Measurements from ENCODE around the gene RELA.
A peak's percentile ranks its signal among the peaks of the same experiment; 100 is the strongest.

RELA gene

DNA sequence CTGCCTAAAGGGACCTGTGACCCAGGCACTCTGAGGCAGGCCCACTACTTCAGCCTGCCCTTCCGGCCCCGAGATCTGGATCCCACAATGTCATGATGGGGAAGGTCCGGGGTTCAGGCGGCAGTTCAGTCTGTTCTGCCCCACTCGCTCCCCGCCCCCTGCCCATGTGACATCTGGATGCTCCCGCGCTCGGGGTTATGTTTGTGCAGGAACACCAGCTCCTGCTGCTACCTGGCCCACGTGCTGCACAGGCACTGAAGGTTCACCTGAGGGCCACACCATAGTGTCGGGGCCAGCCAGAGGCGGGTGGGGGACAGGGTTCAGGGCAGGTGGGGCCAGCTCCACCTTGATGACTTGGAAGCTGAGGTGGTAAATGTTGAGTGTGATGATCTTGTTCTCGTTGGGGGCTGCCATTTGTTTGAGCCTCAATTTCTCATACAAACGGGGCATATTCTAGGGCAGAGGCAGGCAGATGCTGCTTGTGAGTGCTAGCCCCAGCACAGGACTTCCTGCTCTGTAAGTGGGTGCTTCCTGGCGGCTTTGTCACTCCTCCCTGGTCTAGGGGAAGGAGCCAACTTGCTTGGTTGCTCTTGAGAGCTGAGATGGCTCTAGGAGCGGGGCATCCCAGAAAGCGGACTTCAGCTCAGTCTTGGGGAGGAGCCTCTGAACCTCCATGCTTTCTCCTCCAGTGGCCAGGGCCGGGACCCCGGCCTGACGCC lies 29.2 kb downstream of the RELA start:
- DNase-seq (ENCODE audit: low read depth in 2 of 2) = no peak

DNA sequence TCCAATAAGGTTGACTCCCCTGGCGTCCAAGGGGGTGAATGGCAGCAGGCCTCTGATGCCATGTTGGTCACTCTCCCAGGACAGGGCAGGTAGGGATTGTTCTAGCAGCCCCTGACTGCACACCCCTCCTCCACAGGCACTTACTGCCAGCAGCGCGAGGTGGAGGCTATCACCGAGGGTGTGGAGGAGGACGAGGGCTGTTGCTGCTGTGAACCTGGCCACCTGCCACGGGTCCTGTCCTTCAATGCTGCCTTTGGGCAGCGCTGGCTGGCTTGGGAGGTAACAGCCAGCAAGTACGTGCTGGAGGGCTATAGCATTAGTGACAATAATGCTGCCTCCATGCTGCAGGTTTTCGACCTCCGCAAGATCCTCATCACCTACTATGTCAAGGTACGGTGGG lies 32.5 kb downstream of the RELA start:
- no peak for DNase-seq (ENCODE audit: low read depth in 2 of 2)

DNA sequence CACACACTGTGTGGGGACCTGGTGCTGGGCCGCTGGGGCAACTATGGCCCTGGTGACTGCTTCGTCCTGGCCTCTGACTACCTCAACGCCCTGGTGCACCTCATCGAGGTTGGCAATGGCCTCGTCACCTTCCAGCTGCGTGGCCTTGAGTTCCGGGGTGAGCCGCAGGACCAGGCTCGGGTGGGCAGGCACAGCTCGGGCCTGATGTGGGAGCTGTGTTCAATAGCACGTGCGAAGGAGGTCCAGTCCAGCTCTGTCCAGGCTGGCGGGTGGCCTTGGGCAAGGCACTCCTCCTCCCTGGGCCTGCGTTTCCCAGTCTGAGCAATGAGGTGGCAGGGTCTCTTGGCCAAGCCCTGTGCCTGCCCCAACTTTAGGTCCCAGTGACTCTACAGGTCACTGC lies 33.1 kb downstream of the RELA start:
- DNase-seq (ENCODE audit: low read depth in 2 of 2) = no peak

DNA sequence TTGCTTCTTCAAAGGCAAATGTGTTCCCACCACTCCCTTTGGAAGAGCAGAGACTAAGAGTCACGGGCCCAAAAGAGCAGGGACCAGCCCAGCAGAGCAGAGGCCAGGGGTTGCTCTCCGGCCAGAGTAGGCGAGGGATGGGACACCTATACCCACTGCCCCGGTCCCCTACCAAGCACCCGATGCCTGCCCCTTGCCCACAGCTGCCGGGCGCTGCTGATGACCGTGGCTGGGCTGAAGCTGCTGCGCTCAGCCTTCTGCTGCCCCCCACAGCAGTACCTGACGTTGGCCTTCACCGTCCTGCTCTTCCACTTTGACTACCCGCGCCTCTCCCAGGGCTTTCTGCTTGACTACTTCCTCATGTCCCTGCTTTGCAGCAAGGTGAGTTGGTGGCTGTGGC lies 35.5 kb downstream of the RELA start:
- no peak for DNase-seq (ENCODE audit: low read depth in 2 of 2)

DNA sequence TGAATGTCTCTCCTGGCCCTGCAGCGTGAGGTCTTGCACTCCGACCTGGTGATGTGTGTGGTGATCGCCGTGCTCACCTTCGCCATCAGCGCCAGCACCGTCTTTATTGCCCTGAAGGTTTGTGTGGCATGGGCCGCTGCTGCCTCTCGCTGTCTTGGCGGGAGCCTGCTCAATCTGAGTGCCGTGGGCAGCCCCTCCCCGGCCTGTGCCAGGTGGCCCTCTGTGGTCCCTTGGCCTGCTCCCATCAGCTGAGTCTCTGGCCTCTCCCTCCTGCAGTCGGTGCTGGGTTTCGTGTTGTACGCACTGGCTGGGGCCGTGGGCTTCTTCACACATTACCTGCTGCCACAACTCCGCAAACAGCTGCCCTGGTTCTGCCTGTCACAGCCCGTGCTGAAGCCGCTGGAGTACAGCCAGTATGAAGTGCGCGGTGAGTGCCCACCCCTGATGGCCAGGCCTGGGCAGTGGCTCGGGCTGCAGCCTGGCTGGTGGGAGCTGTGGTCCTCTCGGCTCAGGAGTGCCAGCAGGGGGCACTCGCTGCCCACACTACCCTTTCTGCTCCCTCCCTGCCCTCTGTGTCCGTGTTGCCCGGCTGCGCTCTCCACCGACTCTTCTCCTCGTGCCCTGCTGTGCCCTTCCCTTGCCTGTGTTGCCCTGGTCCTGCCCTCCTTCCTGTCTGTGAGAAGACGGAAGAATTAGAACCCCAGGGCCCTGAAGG lies 36.9 kb downstream of the RELA start:
- no peak for DNase-seq (ENCODE audit: low read depth in 2 of 2)

DNA sequence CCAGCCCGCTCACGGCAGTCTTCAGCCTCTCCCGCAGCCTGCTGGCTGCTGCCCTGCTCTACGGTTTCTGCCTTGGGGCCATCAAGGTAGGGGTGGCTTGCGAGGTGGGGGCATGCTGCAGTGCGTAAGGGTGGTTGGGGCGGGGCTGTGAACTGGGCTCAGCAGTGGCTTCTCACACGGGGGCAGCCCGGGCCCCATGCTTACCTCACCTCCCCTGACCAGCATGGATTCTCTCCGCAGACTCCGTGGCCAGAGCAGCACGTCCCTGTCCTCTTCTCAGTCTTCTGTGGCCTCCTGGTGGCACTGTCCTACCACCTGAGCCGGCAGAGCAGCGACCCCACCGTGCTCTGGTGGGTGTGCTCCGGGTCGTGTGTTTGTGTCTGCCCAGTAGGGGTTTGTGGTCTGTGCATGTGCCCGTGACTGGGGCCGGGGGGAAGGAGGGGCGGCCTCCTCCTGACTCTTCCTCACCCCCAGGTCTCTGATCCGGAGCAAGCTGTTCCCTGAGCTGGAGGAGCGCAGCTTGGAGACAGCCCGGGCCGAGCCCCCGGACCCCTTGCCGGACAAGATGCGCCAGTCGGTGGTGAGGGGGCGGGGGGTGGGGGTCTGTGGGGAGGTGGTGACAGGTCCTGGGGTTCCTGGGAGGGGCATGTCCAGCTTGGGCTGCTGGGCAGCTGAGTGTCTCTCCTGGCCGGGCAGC lies 37.6 kb downstream of the RELA start:
- no peak for DNase-seq (ENCODE audit: low read depth in 2 of 2)

DNA sequence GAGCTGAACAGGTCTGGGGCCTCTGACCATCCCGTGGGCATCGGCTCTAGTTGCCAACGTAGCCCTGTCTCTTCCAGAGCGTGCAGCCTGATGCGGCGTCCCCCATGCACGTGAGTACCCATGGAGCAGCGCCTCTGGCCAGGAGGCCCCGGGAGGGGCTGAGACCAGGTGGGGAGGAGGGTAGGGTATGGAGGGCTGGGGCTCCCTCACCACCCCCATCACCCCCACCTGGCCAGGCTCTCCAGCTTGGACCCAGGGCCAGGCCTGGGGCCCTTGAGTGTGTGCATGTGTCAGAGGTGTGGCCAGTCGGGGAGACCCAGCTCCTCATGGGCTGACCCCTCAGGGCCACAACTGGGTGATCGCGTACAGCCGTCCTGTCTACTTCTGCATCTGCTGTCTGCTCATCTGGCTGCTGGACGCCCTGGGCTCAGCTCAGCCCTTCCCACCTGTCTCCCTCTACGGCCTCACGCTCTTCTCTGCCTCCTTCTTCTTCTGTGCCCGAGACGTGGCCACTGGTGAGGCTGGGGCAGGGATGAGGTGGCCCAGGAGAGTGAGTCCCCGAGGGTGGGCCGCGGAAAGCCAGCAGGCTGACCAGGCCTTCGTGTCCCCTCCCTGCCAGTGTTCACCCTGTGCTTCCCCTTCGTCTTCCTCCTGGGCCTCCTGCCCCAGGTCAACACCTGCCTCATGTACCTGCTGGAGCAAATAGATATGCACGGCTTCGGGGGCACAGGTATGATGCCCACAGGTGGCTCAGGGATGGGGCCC lies 38.7 kb downstream of the RELA start:
- DNase-seq (ENCODE audit: low read depth in 2 of 2) = no peak

DNA sequence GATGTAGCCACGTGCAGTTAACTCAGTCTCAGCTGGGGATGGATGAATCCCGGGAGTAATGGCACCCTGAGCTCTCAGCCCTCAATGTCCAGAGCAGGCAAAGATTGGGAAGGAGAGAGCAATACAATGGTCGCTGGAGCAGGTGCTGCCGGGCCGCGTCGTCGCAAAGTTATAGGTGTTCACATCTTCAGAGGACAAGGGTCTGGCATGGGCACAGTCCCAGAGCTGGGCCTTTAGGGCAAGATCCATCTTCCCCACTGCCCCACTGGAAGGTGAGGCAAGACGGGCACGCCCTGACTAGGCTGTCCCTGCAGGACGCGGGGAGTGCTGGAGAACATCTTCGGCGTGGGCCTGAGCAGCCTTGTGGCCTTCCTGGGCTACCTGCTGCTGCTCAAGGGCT lies 39.5 kb downstream of the RELA start:
- no peak for DNase-seq (ENCODE audit: low read depth in 2 of 2)

DNA sequence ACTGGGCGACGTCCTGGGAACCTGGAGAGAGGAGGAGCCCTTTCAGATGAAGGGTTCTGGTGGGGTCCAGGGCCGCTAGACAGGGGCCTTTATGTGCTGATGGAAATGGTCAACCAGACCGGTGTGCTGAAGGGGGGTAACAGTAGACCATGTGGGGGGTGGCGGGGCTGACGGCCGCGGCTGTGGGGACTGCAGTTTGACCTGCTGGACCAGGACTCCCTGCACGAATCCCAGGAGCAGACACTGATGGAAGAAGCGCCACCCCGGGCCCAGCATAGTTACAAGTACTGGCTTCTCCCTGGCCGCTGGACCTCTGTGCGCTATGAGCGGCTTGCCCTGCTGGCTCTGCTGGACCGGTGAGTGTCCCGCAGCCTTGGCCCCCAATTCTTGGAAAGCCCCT lies 40.7 kb downstream of the RELA start:
- DNase-seq (ENCODE audit: low read depth in 2 of 2) = no peak

DNA sequence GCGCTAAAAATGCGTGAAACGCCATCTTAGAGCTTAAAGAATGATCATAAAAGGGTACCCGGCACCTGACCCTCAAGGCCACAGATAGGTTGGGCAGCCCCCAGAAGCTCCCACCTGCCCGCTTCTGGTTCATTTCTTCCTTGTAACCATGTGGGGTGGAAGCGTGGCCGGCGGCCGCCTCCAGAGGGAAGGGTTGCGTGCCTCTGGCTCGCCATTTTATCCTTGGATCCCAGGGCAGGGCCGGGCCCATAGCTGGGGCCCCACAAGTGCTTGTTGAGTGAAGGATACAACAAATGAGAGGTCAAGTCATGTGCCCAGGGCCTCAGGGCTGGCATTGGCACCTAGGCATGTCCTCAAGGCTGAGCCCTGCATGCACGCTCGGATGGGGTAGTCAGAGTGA lies 41.3 kb downstream of the RELA start:
- no peak for DNase-seq (ENCODE audit: low read depth in 2 of 2)

DNA sequence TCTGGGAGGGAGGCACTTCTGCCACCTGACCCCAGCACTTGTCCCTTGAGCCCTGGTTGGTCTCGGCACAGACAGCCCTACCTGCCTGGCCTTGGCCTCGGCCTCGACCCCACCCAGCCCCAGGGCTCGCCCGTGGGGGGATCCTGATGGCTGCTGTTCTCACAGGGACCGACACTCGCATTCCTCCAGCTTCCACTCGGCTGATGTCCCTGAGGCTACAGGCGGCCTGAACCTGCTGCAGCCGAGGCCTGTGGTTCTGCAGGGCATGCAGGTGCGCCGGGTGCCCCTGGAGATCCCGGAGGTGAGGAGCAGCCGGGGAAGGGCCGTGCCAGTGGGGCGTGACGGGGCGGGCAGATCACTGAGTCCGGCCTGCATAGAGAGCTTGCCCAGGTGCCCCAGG lies 42.0 kb downstream of the RELA start:
- no peak for DNase-seq (ENCODE audit: low read depth in 2 of 2)

DNA sequence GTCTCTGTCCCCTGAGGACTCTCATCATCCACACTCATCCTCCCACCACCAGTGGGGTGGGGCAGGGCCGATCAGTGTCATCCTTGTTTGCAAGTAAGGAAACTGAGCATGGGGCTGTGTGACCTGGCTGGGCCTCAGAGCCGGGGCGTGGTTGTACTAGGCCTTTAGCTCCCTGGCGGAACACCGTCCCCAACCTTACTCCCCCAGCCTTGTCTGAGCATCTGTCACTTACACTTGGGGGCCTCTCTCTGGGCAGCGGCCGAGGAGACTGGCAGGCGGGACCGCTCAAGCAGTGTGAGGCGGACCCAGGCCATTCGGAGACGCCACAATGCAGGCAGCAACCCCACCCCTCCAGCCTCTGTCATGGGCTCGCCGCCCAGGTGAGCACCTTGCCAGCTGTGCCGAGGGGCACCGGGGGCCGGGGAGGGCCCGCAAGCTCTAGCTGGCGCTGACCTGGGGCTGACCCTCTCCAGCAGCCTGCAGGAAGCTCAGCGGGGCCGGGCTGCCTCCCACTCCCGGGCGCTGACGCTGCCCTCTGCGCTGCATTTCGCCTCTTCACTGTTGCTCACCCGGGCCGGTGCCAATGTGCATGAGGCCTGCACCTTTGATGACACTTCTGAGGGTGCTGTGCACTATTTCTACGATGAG lies 43.3 kb downstream of the RELA start:
- no peak for DNase-seq (ENCODE audit: low read depth in 2 of 2)

DNA sequence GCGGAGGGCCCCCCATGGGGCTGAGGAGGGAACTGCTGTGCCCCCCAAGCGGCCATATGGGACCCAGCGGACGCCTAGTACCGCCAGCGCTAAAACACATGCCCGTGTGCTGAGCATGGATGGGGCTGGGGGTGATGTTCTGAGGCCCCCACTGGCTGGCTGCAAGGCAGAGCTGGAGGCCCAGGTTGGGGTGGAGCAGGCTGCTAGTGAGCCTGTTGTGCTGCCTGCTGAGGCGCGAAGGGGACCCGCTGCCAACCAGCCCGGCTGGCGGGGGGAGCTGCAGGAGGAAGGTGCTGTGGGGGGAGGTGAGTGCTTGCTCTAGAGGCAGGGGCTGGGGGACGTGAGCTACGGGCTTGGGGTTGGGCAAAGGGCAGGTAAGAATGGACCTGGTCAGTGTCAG lies 44.0 kb downstream of the RELA start:
- DNase-seq (ENCODE audit: low read depth in 2 of 2) = no peak

DNA sequence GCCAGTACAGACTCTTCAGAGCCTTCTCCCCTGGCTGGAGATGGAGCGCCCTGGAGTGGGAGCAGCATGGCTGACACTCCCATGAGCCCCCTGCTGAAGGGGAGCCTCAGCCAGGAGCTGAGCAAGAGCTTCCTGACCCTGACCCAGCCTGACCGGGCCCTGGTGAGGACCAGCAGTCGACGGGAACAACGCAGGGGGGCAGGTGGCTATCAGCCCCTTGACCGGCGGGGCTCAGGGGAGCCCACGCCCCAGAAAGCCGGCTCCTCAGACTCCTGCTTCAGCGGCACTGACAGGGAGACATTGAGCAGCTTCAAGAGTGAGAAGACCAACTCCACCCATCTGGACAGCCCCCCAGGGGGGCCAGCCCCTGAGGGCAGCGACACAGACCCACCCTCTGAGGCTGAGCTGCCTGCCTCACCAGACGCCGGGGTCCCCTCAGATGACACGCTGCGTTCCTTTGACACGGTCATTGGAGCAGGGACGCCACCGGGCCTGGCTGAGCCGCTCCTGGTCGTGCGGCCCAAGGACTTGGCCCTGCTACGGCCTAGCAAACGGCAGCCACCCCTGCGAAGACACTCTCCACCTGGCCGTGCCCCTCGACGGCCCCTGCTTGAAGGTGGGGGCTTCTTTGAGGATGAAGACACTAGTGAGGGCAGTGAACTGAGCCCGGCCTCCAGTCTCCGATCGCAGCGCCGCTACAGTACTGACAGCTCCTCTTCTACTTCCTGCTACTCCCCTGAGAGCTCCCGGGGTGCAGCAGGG lies 44.5 kb downstream of the RELA start:
- no peak for DNase-seq (ENCODE audit: low read depth in 2 of 2)

DNA sequence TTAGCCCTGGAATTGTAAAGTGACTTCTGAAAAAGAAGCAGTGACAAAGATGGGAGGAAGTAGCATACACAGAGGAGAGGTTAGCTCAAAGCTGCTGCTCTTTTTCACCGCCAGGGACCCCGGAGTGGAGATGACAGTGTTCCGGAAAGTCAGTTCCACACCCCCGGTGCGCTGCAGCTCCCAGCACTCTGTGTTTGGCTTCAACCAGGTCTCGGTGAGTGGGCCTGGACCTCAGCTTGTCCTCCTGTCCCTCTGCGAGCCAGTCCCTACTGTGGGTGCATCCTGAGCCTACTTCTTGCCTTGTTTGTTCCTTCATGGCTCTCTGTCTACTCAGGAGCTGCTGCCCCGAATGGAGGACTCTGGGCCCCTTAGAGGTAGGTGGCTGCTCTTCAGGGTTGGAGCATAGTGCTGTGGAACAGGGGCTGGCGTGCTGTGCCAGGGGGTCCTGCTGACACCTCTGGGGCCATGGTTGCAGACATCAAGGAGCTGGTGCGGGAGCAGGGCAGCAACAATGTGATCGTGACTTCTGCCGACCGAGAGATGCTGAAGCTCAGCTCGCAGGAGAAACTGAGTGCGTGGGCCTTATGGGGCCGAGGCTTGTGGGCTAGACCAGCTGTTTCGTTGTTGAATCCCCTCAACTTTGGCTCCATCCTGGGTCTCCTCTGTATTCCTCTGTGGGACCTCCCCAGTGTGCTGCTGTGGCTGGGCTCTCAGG lies 45.4 kb downstream of the RELA start:
- no peak for DNase-seq (ENCODE audit: low read depth in 2 of 2)

DNA sequence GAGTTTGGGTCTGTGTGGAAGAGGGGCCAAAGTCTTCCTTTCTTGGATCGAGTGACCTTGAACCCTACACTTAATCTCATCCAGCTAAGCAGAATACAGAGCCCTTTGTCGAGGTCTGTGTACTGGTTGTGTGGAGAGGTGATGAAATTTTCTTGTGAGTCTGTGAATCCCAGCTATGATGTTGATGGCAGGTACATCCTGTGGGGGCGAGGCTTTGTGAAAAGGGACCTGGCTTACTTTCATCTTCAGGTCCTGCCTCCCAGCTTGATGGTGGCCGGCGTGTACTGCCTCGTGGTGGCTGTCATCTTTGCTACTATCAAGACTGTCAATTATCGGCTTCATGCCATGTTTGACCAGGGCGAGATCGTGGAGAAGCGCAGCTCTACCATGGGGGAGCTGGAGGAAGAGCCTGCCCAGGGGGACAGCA lies 46.1 kb downstream of the RELA start:
- DNase-seq (ENCODE audit: low read depth in 2 of 2) = no peak

DNA sequence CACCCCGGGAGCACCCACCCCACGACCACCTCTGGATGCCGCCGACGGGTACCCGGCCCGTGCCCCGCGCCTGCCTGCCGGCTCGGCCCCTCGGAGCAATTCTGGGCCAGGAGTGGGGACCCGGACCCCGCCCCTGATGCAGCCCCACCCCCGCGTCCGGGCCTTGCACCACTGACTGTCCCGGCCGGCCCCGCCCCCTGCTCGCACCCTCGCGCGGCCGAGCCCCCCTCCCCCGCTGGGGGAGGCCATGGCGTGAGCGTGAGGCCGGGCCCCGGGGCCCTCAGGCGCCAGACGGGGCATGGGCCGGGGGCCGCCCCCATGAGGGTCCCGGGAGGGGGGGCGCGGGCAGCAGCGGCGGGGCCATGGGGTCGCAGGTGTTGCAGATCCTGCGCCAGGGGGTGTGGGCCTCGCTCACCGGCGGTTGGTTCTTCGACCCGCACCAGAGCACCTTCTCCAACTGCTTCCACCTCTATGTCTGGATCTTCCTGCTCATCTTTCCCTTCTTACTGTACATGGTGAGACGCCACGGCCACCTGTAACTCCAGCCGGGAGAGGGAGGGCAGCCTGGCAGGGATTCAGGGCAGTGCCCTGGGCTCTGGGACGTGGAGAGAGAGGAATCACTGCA lies 46.7 kb downstream of the RELA start:
- no peak for DNase-seq (ENCODE audit: low read depth in 2 of 2)

DNA sequence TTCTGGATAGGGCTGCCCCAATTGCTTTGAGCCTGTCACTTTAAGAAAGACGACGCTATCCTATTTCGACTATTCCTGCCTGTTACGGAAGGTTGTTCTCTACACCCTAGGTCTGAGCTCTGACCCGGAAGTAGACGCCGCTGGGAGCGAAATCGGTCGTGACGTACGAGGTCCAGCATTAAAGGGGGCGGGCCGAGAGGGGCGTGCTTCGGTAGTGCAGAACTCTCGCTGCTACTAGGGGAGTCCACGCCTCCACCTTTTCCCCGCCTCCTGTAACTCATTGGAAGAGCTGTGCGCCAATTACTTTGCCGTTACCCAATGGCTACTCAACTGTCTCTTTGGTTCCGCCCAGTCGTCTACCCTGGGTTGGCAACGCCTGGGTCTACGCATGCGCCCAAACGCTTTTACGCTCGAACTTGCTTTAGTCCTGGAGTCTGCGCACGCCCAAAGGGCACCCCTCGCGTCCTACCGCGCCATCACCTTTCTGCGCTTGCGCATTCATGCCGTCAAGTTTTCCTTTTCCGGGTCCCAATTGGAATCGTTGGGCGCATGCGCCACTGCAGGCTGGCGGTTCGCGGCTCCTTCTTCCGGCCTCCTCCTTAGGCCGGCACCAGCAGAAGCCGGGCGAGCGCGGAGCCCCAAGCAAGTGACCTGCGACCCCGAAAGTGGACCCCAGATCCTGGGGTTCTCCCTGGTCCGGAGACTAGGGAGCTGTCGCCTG lies 47.3 kb downstream of the RELA start, which contains the start of gene PCNX3:
Gene PCNX3 (plus strand): TSS at position 548 of the 721 bp plus-strand sequence. CDS start 536 bp downstream, outside the sequence.
- peak; percentile 99 to 100 for DNase-seq (ENCODE audit: low read depth in 2 of 2)
